PC-9 (cell line): Measurements from ENCODE around the gene PRUNE2.
"Not testable (repeated sequence)": the region's sequence is repeated elsewhere in the genome, so short reads cannot be mapped to it uniquely, and the experiment has no call there.

Source experiments
- EZH2 ChIP-seq: fragments of 200-600 bp; sonication (generic); IDR thresholded peaks from 2 replicates; pipeline ENCODE4 v1.8.0; 2017; ENCODE audit warnings: antibody characterized with exemption, low read depth
- TF ChIP-seq, protein P1 (sequence below): fragments of 200-600 bp; sonication (generic); conservative IDR thresholded peaks from 2 replicates; pipeline ENCODE4 v1.6.1; 2017; ENCODE audit warnings: mixed run types, antibody characterized with exemption, mild to moderate bottlenecking, moderate library complexity

DNA sequence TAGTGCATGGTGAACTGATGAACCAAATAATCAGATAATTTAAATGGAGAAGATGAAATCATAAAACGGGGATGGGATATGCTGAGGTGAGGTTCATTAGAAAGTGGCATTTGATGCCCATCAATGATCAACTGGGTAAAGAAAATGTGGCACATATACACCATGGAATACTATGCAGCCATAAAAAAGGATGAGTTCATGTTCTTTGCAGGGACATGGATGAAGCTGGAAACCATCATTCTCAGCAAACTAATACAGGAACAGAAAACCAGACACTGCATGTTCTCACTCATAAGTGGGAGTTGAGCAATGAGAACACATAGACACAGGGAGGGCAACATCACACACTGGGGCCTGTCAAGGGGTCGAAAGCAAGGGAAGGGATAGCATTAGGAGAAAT, 47.7 kb downstream of the PRUNE2 start:
- TF ChIP-seq EZH2, result not testable (repeated sequence)
- TF ChIP-seq, protein P1, sequence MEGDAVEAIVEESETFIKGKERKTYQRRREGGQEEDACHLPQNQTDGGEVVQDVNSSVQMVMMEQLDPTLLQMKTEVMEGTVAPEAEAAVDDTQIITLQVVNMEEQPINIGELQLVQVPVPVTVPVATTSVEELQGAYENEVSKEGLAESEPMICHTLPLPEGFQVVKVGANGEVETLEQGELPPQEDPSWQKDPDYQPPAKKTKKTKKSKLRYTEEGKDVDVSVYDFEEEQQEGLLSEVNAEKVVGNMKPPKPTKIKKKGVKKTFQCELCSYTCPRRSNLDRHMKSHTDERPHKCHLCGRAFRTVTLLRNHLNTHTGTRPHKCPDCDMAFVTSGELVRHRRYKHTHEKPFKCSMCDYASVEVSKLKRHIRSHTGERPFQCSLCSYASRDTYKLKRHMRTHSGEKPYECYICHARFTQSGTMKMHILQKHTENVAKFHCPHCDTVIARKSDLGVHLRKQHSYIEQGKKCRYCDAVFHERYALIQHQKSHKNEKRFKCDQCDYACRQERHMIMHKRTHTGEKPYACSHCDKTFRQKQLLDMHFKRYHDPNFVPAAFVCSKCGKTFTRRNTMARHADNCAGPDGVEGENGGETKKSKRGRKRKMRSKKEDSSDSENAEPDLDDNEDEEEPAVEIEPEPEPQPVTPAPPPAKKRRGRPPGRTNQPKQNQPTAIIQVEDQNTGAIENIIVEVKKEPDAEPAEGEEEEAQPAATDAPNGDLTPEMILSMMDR, result not testable (repeated sequence)
